Coronary artery (tissue), 2 donors: Measurements from ENCODE around the gene FNDC5.
A peak's percentile ranks its signal among the peaks of the same experiment; 100 is the strongest.

ENCODE experiments used
- DNase-seq: peaks from one replicate; pipeline ENCODE4 v3.0.0-alpha.2; 2017; ENCODE audit warnings: low spot score
- H3K27ac ChIP-seq, 2 donors: fragments of 200-600 bp; sonication (generic); one replicate each; pipeline ENCODE4 v1.5.1; 2016 to 2019
- H3K4me3 ChIP-seq: fragments of 200-600 bp; sonication (generic); 2 replicates; pipeline ENCODE4 v1.5.1; 2016; ENCODE audit warnings: mild to moderate bottlenecking, moderate library complexity
- CTCF ChIP-seq: fragments of 200-600 bp; sonication (generic); IDR thresholded peaks from one replicate; pipeline ENCODE4 v1.5.1; 2019; ENCODE audit warnings: antibody characterized with exemption

The FNDC5 gene

GRCh38 chr1:32818804-32819541, 51.7 kb downstream of the FNDC5 start:
- H3K4me3 ChIP-seq: peak overlapping the region; percentile 98
- DNase-seq: no peak
- no peak for TF ChIP-seq CTCF
- no peak overlapping the region for H3K27ac ChIP-seq

DNA sequence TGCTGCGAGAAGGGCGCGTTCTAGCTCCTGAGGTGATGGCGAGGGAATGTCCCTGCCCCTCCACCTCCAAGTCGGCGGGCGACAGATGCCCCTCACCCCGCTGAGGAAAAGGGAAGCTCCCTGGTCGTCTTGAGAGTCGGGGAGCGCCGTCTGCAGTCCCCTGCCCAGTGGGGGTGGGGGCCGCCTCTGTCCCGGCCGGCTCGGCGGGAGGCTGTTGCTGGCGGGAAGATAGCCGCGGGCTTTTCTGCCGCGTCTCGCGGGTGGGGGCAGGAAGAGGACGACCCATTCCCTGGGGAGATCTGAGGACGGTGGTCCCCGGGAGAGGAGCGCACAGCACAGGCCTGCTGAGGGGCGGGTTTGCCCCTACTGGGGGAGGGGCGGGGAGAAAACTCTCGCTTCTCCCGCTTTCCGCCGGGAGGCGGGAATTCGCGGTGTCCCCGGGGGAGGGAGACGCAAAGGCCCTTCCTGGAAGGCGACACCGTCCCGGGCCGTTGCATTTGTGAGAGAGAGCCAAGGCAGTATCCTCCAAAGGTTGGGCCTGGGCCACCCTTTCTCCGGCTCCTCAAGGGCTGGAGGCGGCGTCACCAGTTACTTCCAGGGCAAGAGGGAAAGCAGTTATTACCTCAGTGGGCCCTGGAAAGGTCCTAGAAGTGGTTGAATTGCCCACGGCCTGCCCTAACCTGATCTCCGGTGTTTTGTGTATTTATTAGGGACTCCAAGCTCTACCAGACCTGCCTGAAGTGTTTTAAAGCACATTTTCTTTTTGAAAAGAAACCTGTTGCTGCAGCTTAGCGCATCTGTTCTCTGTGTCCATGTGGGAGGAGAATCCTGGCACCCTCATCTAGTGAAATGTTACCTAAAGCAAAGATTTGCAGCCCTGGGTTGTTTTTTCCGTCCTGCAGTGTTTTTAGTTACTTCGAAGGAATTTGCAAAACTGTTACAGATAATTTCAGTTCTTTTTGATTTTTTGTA, 52.6 kb downstream of the FNDC5 start:
- TF ChIP-seq CTCF: no peak
- H3K4me3 ChIP-seq: peak overlapping the region; percentile 98
- H3K27ac ChIP-seq: peak overlapping the region; percentile 90 to 99
- peak; percentile 88 for DNase-seq

DNA sequence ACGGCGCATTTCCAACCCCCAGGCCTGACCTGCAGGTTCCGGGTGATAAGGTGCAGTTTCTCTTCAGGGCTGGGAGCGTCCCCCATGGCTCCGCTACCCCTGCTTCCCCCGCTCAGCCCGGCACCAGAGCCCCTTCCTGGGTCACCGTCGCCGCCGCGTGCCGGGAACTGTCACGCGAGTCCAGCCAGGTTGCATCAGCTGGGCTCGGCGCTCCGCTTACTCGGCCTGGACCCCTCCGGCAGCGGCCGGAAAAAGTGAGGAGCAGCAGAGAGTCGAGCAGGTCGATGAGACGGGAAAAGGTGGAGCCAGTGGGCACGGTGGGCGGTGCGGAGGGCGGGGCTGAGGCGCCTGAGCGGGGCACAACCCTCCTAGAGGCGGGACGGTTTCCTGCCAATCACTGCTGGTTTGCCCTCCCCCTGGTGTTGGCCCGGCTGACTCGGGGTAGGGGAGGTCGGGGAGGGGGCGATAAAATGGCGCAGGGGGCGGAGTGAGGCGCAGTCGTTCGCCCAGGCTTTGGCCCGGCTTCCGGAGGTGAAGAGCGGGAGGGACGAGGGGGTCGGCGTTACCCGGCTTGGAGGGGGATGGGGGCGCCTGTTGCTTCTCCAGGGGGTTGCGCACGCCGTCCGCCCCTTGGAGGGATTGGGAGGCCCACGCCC, 53.4 kb downstream of the FNDC5 start, which contains the start of the genes S100PBP and YARS1:
Gene S100PBP, plus strand, starts transcription at position 495 of the 656 bp plus-strand sequence. CDS start 8,447 bp downstream, outside the sequence.
Gene YARS1, minus strand, starts transcription at position 200 of the 656 bp plus-strand sequence. Its CDS starts 114 bp downstream, at position 86.
- peak; percentile 100 for DNase-seq
- Histone ChIP-seq H3K27ac (peak within 1 kb of the TSS; percentile 90 to 99), H3K4me3 (peak within 1 kb of the TSS; percentile 98)
- TF ChIP-seq CTCF: no peak

GRCh38 chr1:32816676-32817158, 54.0 kb downstream of the FNDC5 start:
- peak overlapping the region; percentile 90 to 99 for H3K27ac ChIP-seq
- no peak for DNase-seq
- H3K4me3 ChIP-seq: peak overlapping the region; percentile 98
- no peak for TF ChIP-seq CTCF

DNA sequence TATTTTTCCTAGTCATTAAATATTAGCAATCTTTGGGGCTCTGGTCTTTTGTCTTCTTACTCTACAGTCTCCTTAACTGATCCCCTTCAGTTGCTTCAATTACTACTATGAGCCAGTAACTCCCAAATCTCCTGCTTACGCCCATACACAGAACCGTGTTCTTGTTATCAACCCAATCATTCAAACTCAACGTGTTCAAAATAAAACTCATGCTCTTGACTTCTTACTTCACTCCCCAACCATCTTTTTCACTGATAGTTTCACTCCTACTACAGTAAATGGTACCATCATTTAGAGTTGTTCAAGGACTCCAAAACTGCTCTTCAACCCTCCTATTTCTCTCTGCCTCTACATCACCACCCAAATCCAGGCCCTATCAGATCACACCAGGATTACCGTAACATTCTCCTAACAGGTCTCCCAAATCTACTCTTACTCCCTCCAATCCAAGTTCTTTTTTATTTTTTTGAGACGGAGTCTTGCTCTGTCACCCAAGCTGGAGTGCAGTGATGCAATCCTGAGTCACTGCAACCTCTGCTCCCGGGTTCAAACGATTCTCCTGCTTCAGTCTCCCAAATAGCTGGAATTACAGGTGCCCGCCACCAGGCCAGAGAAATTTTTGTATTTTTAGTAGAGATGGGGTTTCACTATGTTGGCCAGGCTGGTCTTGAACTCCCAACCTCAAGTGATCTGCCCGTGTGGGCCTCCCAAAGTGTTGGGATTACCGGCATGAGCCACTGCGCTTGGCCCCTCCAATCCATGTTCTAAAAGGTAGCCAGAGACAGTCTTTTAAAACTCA, 56.6 kb downstream of the FNDC5 start:
- no peak overlapping the region for H3K4me3 ChIP-seq
- H3K27ac ChIP-seq: no peak overlapping the region
- TF ChIP-seq CTCF: no peak
- no peak for DNase-seq
